Rectal smooth muscle tissue (tissue), 1 donor: ENCODE data around the gene MTX1.
"Not testable (repeated sequence)": the region's sequence is repeated elsewhere in the genome, so short reads cannot be mapped to it uniquely, and the experiment has no call there.

Experiments
- H3K27ac ChIP-seq: one replicate; pipeline ENCODE4 v1.7.0; 2013; ENCODE audit warnings: low read depth, low read length, inconsistent platforms
- H3K27me3 ChIP-seq: one replicate; pipeline ENCODE4 v1.7.0; 2013; ENCODE audit warnings: low read length; ENCODE audit not compliant: control insufficient read depth, insufficient read depth
- H3K36me3 ChIP-seq: one replicate; pipeline ENCODE4 v1.7.0; 2013; ENCODE audit warnings: low read length; ENCODE audit not compliant: control insufficient read depth, insufficient read depth
- H3K4me1 ChIP-seq: one replicate; pipeline ENCODE4 v1.7.0; 2013; ENCODE audit warnings: low read length; ENCODE audit not compliant: control insufficient read depth, insufficient read depth
- H3K4me3 ChIP-seq: one replicate; pipeline ENCODE4 v1.7.0; 2013; ENCODE audit warnings: low read length
- H3K9ac ChIP-seq: one replicate; pipeline ENCODE4 v1.7.0; 2013; ENCODE audit warnings: low read length

Gene MTX1

GRCh38 chr1:155211381-155212050, 3.0 kb downstream of the MTX1 start:
- not testable (repeated sequence) for H3K36me3 ChIP-seq, H3K4me3 ChIP-seq, H3K27ac ChIP-seq, H3K27me3 ChIP-seq, H3K9ac ChIP-seq
- peaks cover 18% of the 10 kb centered on the region for H3K4me1 ChIP-seq

DNA sequence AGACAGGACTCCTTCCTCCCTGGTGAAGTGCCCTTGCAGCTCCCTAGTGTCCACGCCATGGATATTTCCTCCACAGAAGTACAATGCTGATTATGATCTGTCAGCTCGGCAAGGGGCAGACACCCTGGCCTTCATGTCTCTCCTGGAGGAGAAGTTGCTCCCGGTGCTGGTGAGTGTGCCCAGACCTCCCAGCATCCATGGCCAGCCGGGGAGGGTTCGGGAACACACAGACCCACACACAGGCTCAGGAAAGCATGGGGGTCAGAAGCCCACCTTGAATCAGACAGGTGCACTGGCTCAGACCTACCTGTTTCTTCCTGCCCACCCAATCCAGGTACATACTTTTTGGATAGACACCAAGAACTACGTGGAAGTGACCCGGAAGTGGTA, 3.6 kb downstream of the MTX1 start:
- H3K4me3 ChIP-seq, H3K9ac ChIP-seq, H3K27me3 ChIP-seq, H3K36me3 ChIP-seq, H3K27ac ChIP-seq: not testable (repeated sequence)
- peaks cover 16% of the 10 kb centered on the region for H3K4me1 ChIP-seq

GRCh38 chr1:155214702-155215101, 6.2 kb downstream of the MTX1 start:
- not testable (repeated sequence) for H3K27me3 ChIP-seq, H3K9ac ChIP-seq, H3K4me1 ChIP-seq, H3K4me3 ChIP-seq, H3K27ac ChIP-seq, H3K36me3 ChIP-seq

- Histone ChIP-seq H3K27ac (no peak overlapping the region), H3K4me1 (no peaks in the 10 kb centered on the region)
Observed at GRCh38 chr1:155218854-155219591, 10.5 kb downstream of the MTX1 start.

DNA sequence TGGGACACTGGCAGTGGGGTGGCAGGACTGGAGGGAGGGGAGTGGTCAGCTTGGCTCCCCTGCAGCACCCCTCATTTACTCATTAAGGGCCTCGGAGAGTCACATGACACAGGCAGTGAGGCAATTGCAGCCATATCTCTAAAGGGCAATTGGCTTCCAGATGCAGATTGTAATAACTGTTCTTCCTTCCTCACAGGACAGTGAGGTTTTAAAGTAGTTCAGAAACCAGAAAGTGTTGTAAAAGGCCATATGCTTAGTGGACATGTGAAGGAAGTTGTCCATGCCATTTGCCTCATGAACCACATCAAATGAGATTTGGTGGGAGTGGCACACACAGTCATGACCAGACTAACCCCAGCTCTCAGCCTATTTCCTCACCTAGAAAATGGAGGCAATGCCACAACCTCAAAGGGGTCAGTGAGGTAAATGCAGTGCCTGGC, 11.1 kb downstream of the MTX1 start:
- no peaks in the 10 kb centered on the region for H3K36me3 ChIP-seq
- no peak overlapping the region for H3K27ac ChIP-seq
- H3K27me3 ChIP-seq: no peaks in the 10 kb centered on the region
- H3K9ac ChIP-seq: no peak overlapping the region
- no peaks in the 10 kb centered on the region for H3K4me1 ChIP-seq
- no peak overlapping the region for H3K4me3 ChIP-seq

More at GRCh38 chr1:155218854-155219591, 10.5 kb downstream of the MTX1 start:
- Histone ChIP-seq H3K4me3 (no peak overlapping the region), H3K27me3 (no peaks in the 10 kb centered on the region), H3K9ac (no peak overlapping the region), H3K36me3 (no peaks in the 10 kb centered on the region)

DNA sequence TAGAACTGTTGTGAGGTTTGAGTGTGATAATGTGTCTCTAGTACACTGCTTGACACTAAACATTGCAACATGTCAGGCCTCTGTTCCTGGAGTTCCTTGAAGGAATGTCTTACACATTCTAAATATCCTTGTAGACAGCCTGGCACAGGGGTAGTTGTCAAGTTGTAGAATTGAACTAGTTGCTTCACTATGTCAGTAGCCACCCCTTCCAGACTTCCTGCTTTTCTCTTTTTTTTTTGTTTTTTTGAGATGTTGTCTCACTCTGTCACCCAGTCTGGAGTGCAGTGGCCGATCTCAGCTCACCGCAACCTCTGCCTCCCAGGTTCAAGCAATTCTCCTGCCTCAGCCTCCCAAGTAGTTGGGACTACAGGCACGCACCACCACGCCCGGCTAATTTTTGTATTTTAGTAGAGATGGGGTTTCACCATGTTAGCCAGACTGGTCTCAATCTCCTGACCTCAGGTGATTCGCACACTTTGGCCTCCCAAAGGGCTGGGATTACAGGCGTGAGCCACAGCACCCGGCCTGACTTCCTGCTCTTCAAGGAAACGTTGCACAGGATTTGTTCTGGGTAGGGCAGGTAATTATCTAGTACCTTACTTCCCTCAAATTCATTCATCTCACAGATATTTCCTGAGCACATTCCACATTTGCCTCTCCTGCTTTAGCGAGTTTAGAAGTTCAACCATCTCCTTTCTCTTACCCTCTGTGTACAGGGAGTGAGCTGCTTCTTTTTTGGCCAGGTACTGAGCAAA, 11.9 kb downstream of the MTX1 start:
- not testable (repeated sequence) for H3K9ac ChIP-seq, H3K4me1 ChIP-seq, H3K27me3 ChIP-seq, H3K27ac ChIP-seq, H3K4me3 ChIP-seq, H3K36me3 ChIP-seq

- Histone ChIP-seq H3K4me1 (peaks cover 11% of the 10 kb centered on the region), H3K27me3 (no peaks in the 10 kb centered on the region), H3K27ac (no peak overlapping the region), H3K4me3 (no peak overlapping the region), H3K9ac (no peak overlapping the region), H3K36me3 (no peaks in the 10 kb centered on the region)
Observed at GRCh38 chr1:155223047-155223446, 14.6 kb downstream of the MTX1 start.

- H3K4me3 ChIP-seq, H3K9ac ChIP-seq, H3K36me3 ChIP-seq, H3K27me3 ChIP-seq: not testable (repeated sequence)
- H3K4me1 ChIP-seq: peaks cover 13% of the 10 kb centered on the region
- H3K27ac ChIP-seq: peak overlapping the region; percentile 1
Observed at GRCh38 chr1:155225404-155225759, 16.9 kb downstream of the MTX1 start.

DNA sequence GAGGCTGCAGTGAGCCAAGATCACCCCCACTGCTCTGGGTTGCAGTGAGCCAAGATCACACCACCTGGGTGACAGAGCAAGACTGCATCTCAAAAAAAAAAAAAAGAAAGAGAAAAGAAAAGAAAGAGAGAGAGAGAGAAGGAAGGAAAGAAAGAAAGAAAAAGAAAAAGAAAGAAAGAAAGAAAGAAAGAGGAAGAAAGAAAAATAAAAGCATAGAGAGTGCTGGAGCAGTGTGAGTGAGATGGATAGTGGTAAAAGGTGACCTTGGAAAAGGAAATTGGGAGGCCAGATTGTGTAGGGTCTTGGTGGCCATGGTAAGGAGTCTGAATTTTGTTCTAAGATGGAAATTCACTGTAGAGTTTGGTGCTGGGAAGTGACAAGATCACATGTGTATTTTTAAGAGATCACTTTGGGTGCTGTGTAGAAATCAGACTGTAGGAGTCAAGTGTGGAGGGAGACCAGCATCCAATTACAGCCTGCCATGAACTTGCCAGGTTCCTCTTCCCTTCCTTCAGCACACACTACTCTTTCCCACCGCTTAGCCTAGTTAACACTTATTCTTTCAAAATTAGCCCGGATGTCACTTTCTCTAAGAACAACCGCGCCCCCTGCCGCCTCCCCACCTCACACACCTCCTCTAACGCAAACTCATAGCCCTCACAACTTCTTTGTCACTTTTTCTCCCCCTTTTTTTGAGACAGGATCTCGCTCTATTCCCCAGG, 17.9 kb downstream of the MTX1 start:
- Histone ChIP-seq H3K27me3 (no peaks in the 10 kb centered on the region), H3K36me3 (no peaks in the 10 kb centered on the region), H3K9ac (peak overlapping the region; percentile 29), H3K4me1 (peaks cover 16% of the 10 kb centered on the region), H3K4me3 (peak overlapping the region; percentile 68), H3K27ac (peak overlapping the region; percentile 79)

DNA sequence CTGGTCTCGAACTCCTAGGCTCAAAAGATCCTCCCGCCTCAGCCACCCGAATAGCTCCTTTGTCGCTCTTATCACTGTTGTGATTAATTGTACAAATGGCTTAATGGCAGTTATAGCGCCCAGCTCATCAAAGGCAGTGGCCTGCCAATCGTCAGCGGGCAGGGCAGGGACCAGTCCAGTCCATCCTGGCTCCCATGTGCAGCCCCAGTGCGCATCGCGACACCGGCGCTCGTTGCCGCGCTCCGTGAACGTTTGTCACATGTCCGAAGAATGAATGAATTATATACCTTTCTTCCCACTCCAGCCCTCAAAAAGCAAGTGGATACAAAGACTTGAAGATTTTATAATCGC, 18.4 kb downstream of the MTX1 start:
- Histone ChIP-seq H3K27me3 (no peaks in the 10 kb centered on the region), H3K27ac (peak overlapping the region; percentile 79), H3K4me3 (peak overlapping the region; percentile 68), H3K36me3 (no peaks in the 10 kb centered on the region), H3K9ac (peak overlapping the region; percentile 29), H3K4me1 (peaks cover 19% of the 10 kb centered on the region)

DNA sequence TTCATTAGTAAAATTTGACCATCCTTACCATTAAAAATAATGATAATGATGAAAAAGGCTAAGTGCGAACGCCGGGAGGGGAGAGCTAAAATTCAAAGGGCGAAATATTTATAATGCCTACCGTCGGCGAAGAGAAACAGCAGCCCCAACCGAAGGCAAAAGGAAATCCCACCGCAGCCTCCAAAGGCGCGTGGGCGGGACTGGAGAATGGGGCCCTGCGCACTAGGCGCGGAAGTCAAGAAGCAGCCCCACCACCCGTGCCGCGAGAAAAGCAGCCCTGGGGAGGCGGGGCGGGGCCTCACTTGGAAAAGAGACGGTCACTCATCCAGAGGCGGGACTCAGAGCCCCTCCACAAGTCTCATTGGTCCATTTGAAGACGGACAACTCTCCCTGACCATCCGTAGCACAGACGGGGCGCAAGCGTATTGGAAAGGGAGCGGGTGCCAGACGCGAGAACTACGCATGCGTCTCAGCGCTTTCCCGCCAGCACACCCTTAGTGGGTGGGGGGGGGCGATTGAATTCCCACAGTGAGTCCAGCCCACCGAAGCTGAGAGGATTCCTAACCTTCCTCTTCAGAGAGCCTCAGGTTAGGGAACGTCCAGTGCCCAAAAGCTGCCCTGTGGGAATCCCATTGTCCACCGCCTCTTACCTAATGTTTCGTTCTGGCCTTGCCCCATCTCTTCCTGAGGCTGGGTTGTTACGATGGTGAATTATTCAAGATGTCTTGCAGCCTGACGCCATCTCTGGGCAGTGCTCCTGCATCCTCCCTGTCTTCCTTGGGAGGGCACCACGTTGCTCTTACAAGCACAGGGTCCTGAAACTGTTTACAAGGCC, 19.0 kb downstream of the MTX1 start:
- Histone ChIP-seq H3K27ac (peak overlapping the region; percentile 87), H3K9ac (peak overlapping the region; percentile 29), H3K4me1 (peaks cover 24% of the 10 kb centered on the region), H3K36me3 (no peaks in the 10 kb centered on the region), H3K27me3 (no peaks in the 10 kb centered on the region), H3K4me3 (peak overlapping the region; percentile 68)

DNA sequence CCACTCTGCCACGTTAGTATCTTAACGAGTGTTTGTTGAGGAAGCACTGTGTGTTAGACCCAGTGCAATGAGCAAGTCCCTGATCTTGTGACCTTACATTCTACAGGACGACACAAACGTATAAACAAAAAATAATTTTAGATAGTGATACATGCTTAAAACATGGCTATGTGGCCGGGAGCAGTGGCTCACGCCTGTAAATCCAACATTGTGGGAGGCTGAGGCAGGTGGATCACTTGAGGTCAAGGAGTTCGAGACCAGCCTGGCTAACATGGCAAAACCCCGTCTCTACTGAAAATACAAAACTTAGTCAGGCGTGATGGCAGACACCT, 19.6 kb downstream of the MTX1 start:
- H3K4me3 ChIP-seq: peak overlapping the region; percentile 60
- peak overlapping the region; percentile 1 for H3K9ac ChIP-seq
- no peaks in the 10 kb centered on the region for H3K36me3 ChIP-seq
- peak overlapping the region; percentile 87 for H3K27ac ChIP-seq
- peaks cover 24% of the 10 kb centered on the region for H3K4me1 ChIP-seq
- H3K27me3 ChIP-seq: no peaks in the 10 kb centered on the region
